Measurements from ENCODE around the gene CACNA2D1. TPM values are rescaled to one million over a fixed set of nuclear protein-coding genes. Genes with fewer than 3 reads are reported as not detected.
A peak's percentile ranks its signal among the peaks of the same experiment; 100 is the strongest.

Gene CACNA2D1
- polyA plus RNA-seq, 2 of the 4 experiments (the other 2 are of a cell fraction) = 18.0 to 32.9 TPM

DNA sequence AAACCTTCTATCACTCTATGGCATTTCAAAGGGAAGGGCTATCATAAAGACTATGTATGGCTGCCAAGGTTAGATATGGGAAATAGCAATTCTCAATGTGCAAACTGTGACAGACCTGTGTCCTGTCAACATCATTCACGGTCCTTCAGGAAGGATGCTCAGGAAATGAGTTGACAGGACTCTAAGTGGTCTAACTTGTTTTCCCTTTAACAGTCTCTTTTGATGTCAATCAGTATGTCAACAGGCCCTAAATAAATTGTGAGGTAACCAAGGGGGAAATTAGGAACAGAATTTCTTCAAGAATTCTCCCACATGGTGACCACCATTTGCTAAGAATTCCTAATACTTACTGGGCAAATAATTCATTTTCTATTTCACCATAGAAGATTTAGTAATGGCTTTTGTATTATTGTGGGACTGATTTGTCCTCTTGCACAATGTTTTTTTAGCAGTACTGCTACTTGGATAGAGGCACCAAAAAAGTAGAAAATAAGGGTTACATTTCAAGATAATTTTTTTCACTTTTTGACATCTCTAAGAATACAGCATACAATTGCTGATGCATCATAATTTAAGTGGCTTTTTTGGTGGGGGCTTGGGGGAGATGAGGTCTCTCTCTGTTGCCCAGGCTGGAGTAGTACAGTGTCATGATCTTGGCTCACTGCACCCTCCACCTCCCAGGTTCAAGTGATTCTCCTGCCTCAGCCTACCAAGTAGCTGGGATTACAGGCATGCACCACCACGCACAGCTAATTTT, 275.8 kb downstream of the CACNA2D1 start (continued):
- TF ChIP-seq NPAS2 (CRISPR knock-in tag; IDR thresholded peaks at IDR 0.05; ENCODE audit: borderline replicate concordance) (no peak), ZSCAN20 (CRISPR knock-in tag; IDR thresholded peaks at IDR 0.05) (no peak), CBX8 (IDR thresholded peaks at IDR 0.05) (no peak), HEYL (CRISPR knock-in tag; IDR thresholded peaks at IDR 0.05) (no peak), ZC3H11A (IDR thresholded peaks at IDR 0.05) (no peak), ZFP36 (IDR thresholded peaks at IDR 0.05; ENCODE audit: borderline replicate concordance, partially characterized antibody) (no peak), GATA3 (IDR thresholded peaks at IDR 0.05; ENCODE audit: borderline replicate concordance) (peak; percentile 42), POLR2AphosphoS2 (conservative IDR thresholded peaks at IDR 0.05; ENCODE audit: low read length) (no peak), CHD4 (IDR thresholded peaks at IDR 0.05; ENCODE audit: borderline replicate concordance) (no peak), JUNB (IDR thresholded peaks at IDR 0.05) (peak; percentile 27; the same call in 1 of the 2 replicates), POLR2A (IDR thresholded peaks at IDR 0.05; ENCODE audit: low read length) (no peak), EP300 (IDR thresholded peaks at IDR 0.05) (peak in 1 of 2 experiments; percentile 57; a peak in 1 of 5 replicates)

DNA sequence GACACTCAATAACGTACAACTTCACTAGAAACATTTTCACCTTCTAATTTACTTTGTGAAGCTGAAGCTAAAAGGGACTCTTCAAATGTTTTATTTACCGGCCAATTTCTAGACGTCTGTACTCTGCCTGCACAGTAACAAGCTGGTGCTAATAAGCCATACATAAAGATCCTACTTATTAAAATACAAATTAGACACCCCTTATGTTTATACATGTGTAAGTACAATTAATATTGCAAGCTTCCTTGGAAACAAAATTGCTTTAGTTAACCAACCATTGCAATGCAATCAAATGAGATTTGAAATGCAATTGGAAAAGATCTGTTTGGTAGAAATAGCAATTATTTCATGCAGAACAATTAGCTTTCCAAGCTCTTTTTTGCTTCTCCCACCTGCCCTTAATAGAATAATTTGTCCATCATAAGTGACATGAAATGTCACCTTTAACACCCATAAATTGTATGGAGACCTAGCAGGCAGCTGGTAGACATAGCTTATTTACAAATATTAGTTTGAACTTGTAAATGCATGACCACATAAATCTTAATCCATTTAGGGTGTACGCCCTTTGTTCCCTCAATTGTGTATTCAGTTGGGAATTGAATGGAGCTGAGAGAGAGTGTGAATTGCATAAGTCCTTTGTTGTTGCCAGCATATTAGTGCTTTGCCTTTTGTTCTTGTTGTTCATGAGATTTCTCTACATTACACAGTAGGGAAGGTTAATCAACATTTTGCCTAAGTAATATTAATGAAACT, 277.1 kb downstream of the CACNA2D1 start:
- 81% methylated on average over 4 of the region's 4 CpGs for WGBS (ENCODE audit: missing lambda C conversion rate)
- ChIA-PET CTCF (interaction anchor here (0.5 kb wide), 1 partner anchor 440 kb away, joined by 5 read pairs; no protein-coding TSS in a partner anchor), POLR2A (no interaction called here)
- Histone ChIP-seq H3K4me2 (peak overlapping the region; percentile 16; the same call in 1 of the 3 replicates), H3K27ac (peak overlapping the region in 1 of 2 experiments; percentile 6; a peak in 1 of 6 replicates), H3K4me1 (peaks cover 47% of the 10 kb centered on the region), H3K4me3 (no peak overlapping the region), H3K9me3 (no peaks in the 10 kb centered on the region)
- no peak for ATAC-seq
- FAIRE-seq = no peak
- TF ChIP-seq CEBPB (IDR thresholded peaks at IDR 0.05) (0 out of 4 replicates have a peak, but pooled peaks of 1 of the 2 experiments have one; percentile 26), CBX8 (IDR thresholded peaks at IDR 0.05) (no peak)
- no peak for DNase-seq (ENCODE audit: low read depth in 1 of 2, low spot score in 1 of 2)

DNA sequence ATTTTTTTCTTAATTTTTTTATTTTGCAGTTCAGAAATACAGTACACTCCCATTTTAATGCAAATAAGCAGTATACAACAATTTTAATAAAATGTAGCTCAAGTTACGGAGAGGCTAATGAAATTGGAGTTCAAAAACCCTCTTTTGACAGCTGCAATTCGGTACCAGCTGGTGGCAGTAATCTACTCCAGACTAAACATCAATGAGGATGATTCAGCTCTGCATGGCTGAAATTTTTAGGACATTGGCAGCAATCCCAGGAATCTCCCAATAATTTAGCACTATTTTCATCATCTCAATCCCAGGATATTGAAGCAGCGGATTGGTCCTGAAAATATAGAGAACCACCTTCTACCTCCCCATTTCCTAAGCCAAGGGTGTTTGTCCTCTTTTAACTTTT, 278.8 kb downstream of the CACNA2D1 start:
- H3K4me2 ChIP-seq = peak overlapping the region; percentile 29
- no peaks in the 10 kb centered on the region for H3K9me3 ChIP-seq
- FAIRE-seq (peak; percentile 68), ATAC-seq (peak; percentile 70 to 71; a peak in 5 of 6 replicates), DNase-seq (ENCODE audit: low read depth in 1 of 2, low spot score in 1 of 2) (peak in 1 of 2 experiments; percentile 46)
- 29% methylated on average over 3 of the region's 3 CpGs for WGBS (ENCODE audit: missing lambda C conversion rate)
- POLR2A ChIA-PET = no interaction called here
- peak overlapping the region; percentile 6 to 59; a peak in 1 of 6 replicates for H3K27ac ChIP-seq
- CTCF ChIA-PET = interaction anchor here (0.8 to 1.5 kb wide), 3 partner anchors 87 to 336 kb away, joined by 3 read pairs; no protein-coding TSS in a partner anchor
- TF ChIP-seq, protein P1, sequence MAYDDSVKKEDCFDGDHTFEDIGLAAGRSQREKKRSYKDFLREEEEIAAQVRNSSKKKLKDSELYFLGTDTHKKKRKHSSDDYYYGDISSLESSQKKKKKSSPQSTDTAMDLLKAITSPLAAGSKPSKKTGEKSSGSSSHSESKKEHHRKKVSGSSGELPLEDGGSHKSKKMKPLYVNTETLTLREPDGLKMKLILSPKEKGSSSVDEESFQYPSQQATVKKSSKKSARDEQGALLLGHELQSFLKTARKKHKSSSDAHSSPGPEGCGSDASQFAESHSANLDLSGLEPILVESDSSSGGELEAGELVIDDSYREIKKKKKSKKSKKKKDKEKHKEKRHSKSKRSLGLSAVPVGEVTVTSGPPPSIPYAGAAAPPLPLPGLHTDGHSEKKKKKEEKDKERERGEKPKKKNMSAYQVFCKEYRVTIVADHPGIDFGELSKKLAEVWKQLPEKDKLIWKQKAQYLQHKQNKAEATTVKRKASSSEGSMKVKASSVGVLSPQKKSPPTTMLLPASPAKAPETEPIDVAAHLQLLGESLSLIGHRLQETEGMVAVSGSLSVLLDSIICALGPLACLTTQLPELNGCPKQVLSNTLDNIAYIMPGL (CRISPR knock-in tag; IDR thresholded peaks at IDR 0.05; ENCODE audit: borderline replicate concordance) = no peak
- TF ChIP-seq GATA3 (IDR thresholded peaks at IDR 0.05; ENCODE audit: borderline replicate concordance) (peak; percentile 39; the same call in 1 of the 2 replicates), CHD2 (IDR thresholded peaks at IDR 0.05; ENCODE audit: low read length, partially characterized antibody) (no peak), CHD4 (IDR thresholded peaks at IDR 0.05; ENCODE audit: borderline replicate concordance) (no peak), FOXS1 (CRISPR knock-in tag; IDR thresholded peaks at IDR 0.05) (no peak), TFCP2L1 (CRISPR knock-in tag; IDR thresholded peaks at IDR 0.05) (no peak), JUNB (IDR thresholded peaks at IDR 0.05) (peak; percentile 19; the same call in 1 of the 2 replicates), MAZ (IDR thresholded peaks at IDR 0.05; ENCODE audit: borderline replicate concordance, low read depth, low read length) (no peak), RAD21 (conservative IDR thresholded peaks at IDR 0.05 in 1 of 2, IDR thresholded peaks at IDR 0.05 in 1 of 2) (peak; percentile 49 to 55), HDAC2 (IDR thresholded peaks at IDR 0.05) (no peak), RCOR1 (IDR thresholded peaks at IDR 0.05; ENCODE audit: low read depth, low read length) (no peak), ZFP36 (IDR thresholded peaks at IDR 0.05; ENCODE audit: borderline replicate concordance, partially characterized antibody) (no peak), PHF8 (IDR thresholded peaks at IDR 0.05; ENCODE audit: borderline replicate concordance, low read depth) (no peak), SMC3 (IDR thresholded peaks at IDR 0.05) (peak; percentile 42; the same call in 2 of the 3 replicates), NR3C1 (IDR thresholded peaks at IDR 0.05) (no peak), CBX2 (IDR thresholded peaks at IDR 0.05; ENCODE audit: borderline replicate concordance, low read depth) (no peak), FOSL2 (IDR thresholded peaks at IDR 0.05) (no peak), FOSL2 (CRISPR knock-in tag; IDR thresholded peaks at IDR 0.05) (peak; percentile 34; the same call in 1 of the 2 replicates), RNF2 (IDR thresholded peaks at IDR 0.05; ENCODE audit: borderline replicate concordance, low read depth) (no peak)
- TF ChIP-seq, protein P2, sequence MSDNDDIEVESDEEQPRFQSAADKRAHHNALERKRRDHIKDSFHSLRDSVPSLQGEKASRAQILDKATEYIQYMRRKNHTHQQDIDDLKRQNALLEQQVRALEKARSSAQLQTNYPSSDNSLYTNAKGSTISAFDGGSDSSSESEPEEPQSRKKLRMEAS (IDR thresholded peaks at IDR 0.05) = no peak
- TF ChIP-seq, protein P3, sequence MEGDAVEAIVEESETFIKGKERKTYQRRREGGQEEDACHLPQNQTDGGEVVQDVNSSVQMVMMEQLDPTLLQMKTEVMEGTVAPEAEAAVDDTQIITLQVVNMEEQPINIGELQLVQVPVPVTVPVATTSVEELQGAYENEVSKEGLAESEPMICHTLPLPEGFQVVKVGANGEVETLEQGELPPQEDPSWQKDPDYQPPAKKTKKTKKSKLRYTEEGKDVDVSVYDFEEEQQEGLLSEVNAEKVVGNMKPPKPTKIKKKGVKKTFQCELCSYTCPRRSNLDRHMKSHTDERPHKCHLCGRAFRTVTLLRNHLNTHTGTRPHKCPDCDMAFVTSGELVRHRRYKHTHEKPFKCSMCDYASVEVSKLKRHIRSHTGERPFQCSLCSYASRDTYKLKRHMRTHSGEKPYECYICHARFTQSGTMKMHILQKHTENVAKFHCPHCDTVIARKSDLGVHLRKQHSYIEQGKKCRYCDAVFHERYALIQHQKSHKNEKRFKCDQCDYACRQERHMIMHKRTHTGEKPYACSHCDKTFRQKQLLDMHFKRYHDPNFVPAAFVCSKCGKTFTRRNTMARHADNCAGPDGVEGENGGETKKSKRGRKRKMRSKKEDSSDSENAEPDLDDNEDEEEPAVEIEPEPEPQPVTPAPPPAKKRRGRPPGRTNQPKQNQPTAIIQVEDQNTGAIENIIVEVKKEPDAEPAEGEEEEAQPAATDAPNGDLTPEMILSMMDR (IDR thresholded peaks at IDR 0.05) = peak; percentile 48
- peaks cover 47% of the 10 kb centered on the region for H3K4me1 ChIP-seq
- H3K4me3 ChIP-seq = no peak overlapping the region
